GM19023 (cell line): ENCODE measurements around the gene ATP6V1F.

Experiments used
- ATAC-seq: cut with Tn5 transposase; IDR thresholded peaks from one replicate; pipeline ENCODE4 v1.9.1; 2021; ENCODE audit warnings: mild to moderate bottlenecking, moderate library complexity; ENCODE audit not compliant: unreplicated experiment

ATP6V1F gene

GRCh38 chr7:128867241-128867640, 4.6 kb downstream of the ATP6V1F start:
- no peak for ATAC-seq

GRCh38 chr7:128867842-128868623, 5.4 kb downstream of the ATP6V1F start:
- no peak for ATAC-seq

GRCh38 chr7:128868624-128869137, 6.0 kb downstream of the ATP6V1F start:
- no peak for ATAC-seq

- peak; percentile 60 for ATAC-seq
These were observed 6.7 kb downstream of the ATP6V1F start for GRCh38 chr7:128869138-128869943.

GRCh38 chr7:128869944-128870285, 7.3 kb downstream of the ATP6V1F start:
- peak; percentile 14 for ATAC-seq

GRCh38 chr7:128871050-128871449, 8.4 kb downstream of the ATP6V1F start:
- no peak for ATAC-seq

GRCh38 chr7:128872394-128872824, 9.8 kb downstream of the ATP6V1F start:
- no peak for ATAC-seq

- ATAC-seq = no peak
These were observed 10.6 kb downstream of the ATP6V1F start for GRCh38 chr7:128873234-128873633.

GRCh38 chr7:128874140-128875031, 11.7 kb downstream of the ATP6V1F start:
- ATAC-seq = no peak

- ATAC-seq = no peak
These were observed 12.9 kb downstream of the ATP6V1F start for GRCh38 chr7:128875523-128875948.

- ATAC-seq = no peak
These were observed 13.5 kb downstream of the ATP6V1F start for GRCh38 chr7:128876127-128876526.

- ATAC-seq = no peak
These were observed 13.9 kb downstream of the ATP6V1F start for GRCh38 chr7:128876586-128876977.

GRCh38 chr7:128876978-128877755, 14.5 kb downstream of the ATP6V1F start:
- no peak for ATAC-seq

- no peak for ATAC-seq
These were observed 15.1 kb downstream of the ATP6V1F start for GRCh38 chr7:128877756-128878120.

GRCh38 chr7:128878226-128879105, 15.8 kb downstream of the ATP6V1F start:
- no peak for ATAC-seq

GRCh38 chr7:128879461-128879938, 16.8 kb downstream of the ATP6V1F start:
- ATAC-seq = no peak

GRCh38 chr7:128879939-128880746, 17.5 kb downstream of the ATP6V1F start:
- ATAC-seq = no peak

- ATAC-seq = no peak
These were observed 18.3 kb downstream of the ATP6V1F start for GRCh38 chr7:128880791-128881457.
